ENCODE data around the gene CRISP3.
"Not testable (repeated sequence)": the region's sequence is repeated elsewhere in the genome, so short reads cannot be mapped to it uniquely, and the experiment has no call there.

Gene CRISP3, protein sequence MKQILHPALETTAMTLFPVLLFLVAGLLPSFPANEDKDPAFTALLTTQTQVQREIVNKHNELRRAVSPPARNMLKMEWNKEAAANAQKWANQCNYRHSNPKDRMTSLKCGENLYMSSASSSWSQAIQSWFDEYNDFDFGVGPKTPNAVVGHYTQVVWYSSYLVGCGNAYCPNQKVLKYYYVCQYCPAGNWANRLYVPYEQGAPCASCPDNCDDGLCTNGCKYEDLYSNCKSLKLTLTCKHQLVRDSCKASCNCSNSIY

DNA sequence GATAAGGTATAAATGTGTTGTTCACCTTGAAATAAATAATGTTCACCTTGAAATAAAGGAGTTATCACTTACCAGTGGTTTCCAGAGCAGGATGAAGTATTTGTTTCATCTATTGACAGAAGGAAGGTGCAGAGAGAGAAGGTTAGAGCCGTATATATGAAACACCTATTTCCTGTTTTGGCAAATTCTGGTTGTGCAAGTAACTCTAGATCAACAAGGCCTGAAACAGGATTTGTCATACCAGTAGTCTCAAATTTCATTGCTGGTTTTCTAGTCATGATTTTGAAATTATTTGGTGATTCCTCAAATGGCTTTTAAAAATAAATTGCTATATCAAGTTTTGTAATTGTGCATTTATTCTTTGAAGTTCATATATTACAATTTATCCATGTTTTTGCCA lies at the start of gene CRISP3:
Gene CRISP3, minus strand, starts transcription at position 130 of the 400 bp plus-strand sequence. Its CDS starts 21 bp downstream, at position 109.
- DNase-seq (ENCODE audit: low spot score) = no peak

DNA sequence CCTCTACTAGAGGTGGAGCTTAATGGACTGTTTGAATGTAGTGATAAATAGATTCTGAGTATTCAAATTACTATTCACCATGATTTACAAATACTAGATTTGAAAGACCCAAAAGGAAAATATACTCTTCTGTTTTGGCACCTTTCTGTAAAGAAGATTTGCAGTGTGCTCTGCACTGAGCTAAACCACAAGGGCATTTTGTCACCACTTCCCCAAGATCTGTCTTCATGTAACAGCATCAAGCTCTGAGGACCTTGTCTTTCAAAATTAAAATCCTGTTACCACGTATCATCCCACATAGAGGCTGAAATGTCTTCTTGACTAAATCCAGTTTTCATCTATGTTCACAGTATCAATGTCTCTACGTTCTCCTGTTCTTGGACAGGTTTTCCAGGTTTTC lies 46.2 kb upstream of the CRISP3 start:
- no peak for DNase-seq (ENCODE audit: low spot score)

DNA sequence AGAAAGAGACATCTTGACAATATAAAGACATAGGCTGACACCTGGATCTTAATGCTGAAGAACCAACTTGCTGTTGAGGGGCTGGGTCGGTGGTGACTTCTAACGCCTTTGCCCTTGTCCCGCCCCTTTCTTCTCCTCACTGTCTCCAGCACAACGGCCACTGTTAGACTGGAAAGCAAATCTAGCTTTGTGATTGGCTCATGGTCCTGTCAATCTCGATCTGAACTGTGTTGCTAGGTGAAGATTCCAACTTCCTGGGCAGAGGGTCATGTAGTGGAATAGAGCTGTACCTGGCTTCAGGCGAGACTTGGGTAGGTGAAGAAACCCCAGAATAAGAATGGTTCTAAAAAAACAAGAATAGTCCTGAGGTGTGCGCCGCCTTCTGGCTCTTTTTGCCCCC lies 43.0 kb upstream of the CRISP3 start, which contains the start of gene PGK2:
Gene PGK2, minus strand, starts transcription at position 110 of the 400 bp plus-strand sequence. Its CDS starts 98 bp downstream, at position 12.
- DNase-seq (ENCODE audit: low spot score) = no peak

DNA sequence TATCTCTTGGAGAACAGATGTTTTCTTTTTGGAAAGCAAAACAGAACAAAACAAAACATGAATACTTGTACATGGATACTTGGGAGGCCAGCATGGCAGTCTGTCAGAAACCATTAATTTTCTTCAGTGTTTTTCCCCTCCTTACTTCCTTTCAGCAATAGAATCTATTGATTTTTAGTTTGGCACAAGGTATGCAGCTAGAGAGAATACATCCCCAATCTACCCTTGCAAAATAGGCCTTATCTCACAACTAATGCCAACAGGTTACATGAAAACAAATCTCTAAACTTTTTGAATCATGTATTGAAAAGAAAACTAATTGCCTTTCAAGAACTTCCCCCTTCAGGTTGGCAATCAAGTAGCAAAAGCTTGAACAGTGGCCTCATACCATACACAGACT lies 40.1 kb upstream of the CRISP3 start:
- DNase-seq (ENCODE audit: low spot score) = no peak

DNA sequence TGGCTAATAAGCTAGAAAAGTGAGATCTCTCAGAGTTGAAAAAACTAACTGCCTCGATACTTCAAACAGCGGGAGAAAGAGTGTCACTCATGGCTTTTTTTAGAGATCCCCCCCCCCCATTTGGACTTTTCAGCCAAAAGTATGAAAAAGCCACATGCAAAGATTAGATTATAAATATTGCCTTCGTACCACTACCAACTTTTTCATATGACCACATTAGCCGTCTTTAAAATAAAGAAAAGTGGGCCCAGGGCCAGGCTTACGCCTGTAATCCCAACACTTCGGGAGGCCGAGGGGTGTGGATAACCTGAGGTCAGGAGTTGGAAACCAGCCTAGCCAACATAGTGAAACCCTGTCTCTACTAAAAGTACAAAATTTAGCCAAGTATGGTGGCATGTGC lies 38.5 kb upstream of the CRISP3 start:
- peak; percentile 76 for DNase-seq (ENCODE audit: low spot score)

DNA sequence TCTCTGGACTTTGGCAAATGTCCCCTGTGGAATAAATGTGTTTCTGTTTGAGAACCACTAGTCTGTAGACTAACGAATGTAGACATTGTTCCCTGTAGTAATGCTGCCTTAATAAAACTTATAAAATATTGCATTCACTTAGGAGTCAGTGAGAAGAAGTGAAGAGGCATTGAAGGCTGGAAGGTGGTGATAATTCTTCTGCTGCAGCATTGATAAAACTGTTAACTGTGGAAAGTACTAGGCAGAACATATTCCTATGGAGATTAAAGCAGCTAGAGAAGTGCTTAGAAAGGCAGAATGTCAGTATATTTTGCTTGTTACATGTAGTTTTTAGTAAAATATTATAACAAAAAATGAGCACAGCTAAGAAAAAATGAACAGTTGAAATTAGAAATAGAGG lies 38.1 kb upstream of the CRISP3 start:
- DNase-seq (ENCODE audit: low spot score) = peak; percentile 90

DNA sequence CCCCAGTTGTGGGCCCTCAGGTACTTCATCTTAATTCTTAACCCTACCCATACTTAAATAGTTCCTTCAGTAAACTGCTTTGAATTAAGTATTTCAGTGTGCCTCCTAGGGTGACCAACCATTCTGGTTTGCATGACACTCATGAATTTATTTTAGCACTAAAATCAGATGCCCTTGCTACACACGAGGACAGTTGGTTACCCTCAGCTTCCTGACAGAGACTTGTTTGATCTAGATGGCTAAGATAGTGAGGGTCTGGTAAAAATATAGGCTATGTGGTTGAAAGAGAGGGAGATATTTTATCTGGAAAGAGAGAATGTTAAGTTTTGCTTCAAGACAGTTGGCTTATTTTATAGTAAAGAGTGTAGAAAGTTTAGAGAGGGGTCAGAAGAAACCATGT lies 32.3 kb upstream of the CRISP3 start:
- no peak for DNase-seq (ENCODE audit: low spot score)

DNA sequence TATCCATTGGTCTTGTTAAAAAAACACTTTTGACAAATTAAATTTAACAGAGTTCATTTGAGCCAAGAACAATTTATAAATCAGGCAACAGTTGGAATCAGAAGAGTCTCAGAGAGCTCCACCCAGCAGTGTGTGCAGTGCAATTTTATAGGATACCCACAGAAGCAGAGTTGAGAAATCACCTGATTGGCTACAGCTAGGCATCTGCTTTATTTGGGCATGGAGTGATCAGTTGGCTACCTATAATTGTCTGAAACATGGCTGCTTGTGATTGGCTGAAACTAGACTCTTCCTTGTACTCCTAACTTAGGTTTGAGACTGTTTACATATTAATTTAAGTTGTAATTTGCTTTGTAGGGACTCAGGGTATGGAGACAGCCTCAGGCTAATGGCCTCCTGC lies 30.9 kb upstream of the CRISP3 start:
- DNase-seq (ENCODE audit: low spot score) = no peak

DNA sequence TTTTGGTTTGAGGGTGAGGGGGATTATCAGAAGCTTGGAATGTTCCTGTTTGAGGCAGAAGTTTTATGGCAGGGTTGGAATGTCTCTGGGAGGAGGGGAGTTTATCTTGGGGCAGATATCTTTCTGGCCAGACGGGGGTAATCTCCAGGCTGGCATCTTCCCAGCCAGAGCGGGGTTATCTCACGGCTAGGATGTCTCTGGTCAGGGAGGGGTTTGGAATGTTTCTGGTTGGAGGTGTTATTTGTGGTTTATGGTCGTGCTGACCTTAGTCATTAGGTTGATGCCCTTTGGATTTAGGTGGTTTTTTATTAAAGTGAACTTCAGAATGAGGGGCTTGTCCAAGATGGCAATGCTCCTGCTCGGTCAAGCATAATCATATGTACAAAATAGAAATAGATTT lies 28.1 kb upstream of the CRISP3 start:
- no peak for DNase-seq (ENCODE audit: low spot score)

DNA sequence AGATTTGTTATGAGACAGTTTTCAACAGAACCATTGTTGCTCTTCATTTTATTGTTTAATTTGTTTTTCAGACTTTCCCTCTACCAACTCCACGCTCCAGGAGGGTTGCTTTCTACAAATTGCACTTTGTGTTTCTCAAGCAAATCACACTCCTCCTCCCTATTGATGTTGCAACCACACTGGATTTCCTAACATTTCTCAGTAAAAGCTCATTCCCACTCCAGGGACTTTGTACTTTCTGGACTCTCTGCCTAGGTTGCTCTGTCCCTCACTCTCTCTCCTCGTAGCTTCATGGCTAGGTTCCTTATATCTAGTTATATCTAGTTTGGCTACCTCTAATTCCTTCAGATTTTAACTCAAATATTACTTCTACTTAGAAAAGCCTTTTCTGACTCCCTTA lies 22.6 kb upstream of the CRISP3 start:
- no peak for DNase-seq (ENCODE audit: low spot score)

DNA sequence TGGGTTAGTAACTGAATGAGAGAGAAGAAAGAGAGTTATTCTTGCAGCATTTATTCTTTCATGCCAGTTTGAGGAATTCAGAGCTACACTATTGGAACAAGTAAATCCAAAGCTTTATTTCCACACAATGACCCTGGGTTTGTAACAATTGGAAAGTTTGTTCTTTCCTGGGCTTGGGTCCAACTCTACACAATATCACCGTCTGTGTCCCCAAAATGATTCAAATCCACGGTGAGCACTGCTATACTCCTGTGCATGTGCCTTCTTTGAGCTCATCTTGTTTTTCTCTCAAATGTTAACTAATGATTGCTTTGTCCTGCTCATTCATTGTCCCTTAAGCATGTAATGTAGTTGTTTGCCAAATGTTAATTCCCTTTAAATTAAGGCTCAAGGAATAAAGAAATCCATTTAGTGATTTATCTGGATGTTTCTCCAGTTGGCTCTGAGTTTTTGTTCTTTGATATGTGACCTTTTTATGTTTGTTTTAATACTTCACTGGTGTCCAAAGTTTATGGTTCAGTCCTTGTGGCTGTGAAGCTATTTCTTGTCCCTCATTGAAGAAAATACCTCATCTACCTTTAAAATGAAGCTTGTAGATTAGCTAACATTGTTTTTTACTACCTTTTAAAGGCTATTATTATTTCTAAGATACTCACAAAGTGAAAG lies 20.5 kb upstream of the CRISP3 start:
- no peak for DNase-seq (ENCODE audit: low spot score)

DNA sequence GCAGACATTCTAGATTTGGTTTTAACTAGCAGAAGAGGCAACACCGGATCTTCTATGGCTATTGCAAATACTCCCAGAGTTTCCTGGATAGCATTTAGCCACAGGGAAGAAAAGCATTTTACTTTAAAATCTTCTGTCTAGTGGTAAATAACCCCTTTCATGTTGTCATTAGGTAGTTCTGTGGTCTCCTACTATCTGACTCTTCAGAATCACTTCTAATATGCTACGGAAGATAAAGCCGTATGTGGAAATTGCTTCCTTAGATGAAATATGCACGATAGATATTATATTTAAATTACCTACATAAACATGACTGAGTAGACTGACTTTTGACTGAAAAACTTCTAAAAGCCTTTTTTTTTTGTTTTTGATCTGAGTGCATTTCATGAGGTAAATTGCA lies 759 bp downstream of the CRISP3 start:
- DNase-seq (ENCODE audit: low spot score) = peak; percentile 40

DNA sequence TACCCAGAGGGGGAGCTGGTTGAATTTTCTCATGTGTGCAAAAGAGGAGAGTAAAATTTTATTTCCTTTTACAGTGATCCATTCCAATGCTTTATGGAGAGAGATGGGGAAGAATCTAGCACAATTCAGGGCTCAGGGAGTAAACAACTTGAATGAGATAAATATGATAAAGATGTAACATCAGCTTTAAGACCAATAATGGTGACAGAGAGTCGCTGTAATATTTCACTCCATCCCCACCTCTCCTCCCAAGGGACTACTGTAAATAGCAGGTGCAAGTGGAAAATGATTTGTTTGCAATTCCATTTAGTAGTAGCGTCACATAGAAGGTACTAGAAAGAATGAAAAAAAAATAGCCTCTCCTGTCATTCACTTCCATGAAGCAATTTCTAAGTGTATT lies 4.8 kb downstream of the CRISP3 start:
- DNase-seq (ENCODE audit: low spot score) = no peak

DNA sequence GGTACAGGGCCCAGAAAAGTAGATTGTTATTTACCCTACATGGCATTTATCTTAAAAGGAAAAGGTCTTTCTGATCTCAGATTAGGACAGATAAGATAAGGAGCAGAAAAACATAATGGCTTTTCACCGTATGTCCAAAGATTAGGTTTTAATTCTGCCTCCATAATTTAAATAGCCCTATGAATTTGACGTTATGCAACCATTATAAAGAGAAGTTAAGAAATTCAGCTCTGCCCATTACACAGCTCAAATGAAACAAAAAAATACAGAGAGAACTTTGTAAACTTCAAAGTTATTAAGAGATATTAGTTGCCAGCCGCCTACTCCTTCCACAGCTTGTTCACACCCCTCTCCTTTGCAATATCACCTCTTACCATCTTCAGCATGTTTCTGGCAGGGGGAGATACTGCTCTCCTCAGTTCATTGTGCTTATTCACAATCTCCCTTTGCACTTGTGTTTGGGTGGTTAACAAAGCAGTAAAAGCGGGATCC lies 8.1 kb downstream of the CRISP3 start:
- DNase-seq (ENCODE audit: low spot score) = peak; percentile 80

DNA sequence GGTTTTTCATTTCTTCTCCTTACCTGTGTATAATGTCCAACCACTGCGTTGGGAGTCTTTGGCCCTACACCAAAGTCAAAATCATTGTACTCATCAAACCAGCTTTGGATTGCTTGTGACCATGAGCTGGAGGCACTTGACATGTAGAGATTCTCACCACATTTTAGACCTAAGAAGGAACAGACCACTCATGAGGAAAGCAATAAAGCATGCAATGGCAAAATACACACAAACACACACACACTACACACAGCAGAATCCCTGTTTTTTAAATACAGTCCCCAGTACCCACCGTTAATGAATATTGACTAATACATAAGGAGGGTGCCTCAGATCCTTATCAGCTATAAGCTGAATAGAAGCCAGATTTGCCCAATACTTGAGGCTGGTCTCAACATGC lies 10.5 kb downstream of the CRISP3 start:
- no peak for DNase-seq (ENCODE audit: low spot score)

DNA sequence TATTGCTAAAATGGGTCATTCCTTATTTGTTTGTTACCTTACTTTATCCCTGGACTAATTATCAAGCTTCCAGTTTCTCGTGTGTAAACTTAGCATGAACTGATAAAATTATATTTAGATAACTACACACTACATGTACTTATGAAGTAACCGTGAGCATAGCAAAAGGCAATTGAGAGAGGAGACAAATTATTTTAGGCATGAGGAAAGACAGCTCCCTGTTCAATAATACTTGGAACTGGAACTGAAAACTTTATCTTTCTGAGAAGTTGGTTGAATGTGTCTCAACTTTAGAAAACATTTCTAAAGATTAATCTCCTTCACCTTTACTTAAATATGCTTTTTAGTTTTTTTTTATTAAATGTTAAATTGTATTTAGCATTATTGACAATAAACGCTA lies 11.4 kb downstream of the CRISP3 start:
- peak; percentile 62 for DNase-seq (ENCODE audit: low spot score)

DNA sequence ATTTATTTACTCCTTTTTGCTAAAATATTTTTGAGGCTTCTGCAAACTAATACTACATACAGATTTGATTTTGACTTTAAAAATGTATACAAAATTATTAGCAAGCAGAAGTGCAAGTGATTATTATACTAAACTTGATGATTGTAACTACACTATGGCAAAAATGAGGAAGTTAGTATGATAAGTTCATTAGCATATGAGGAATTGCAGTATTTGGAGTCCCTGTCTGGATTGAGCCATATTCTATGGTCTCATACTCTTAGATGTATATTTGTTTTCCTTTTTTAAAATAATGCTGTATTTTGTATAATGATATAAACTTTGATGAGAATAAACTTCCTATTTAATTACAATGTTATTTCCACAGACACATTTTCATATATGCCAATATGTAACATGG lies 13.9 kb downstream of the CRISP3 start:
- DNase-seq (ENCODE audit: low spot score) = no peak

DNA sequence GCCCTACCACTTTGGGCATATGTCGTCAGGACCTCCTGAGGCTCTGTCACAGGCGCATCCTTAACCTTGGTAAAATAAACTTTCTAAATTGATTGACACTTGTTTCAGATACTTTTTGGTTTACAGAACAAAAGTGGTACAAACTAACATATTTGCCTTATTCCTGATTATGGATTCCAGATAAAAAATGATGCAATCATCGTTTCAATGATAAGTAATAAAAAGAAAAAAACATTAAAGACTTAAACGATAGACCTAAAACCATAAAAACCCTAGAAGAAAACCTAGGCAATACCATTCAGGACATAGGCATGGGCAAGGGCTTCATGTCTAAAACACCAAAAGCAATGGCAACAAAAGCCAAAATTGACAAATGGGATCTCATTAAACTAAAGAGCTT lies 20.3 kb downstream of the CRISP3 start:
- DNase-seq (ENCODE audit: low spot score) = not testable (repeated sequence)

DNA sequence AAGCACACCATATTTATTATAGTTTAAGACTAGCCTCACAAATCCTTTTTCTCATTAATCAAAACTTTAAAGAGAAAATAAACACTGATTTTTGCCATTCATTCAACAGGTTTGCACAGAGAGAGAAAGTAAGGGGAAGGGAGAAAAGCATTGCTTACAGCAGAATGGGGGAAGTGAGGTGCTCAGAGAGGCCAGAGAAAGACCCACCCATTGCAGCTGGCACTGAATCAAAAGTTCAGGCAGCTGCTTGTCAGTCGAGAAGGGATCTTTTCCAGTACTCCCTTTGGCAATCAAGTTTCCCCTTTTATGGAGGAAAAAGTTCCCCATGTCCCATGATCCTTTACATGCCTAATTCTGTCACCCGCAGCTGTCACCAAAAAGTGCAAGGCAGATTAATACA lies 22.9 kb downstream of the CRISP3 start:
- DNase-seq (ENCODE audit: low spot score) = peak; percentile 58

DNA sequence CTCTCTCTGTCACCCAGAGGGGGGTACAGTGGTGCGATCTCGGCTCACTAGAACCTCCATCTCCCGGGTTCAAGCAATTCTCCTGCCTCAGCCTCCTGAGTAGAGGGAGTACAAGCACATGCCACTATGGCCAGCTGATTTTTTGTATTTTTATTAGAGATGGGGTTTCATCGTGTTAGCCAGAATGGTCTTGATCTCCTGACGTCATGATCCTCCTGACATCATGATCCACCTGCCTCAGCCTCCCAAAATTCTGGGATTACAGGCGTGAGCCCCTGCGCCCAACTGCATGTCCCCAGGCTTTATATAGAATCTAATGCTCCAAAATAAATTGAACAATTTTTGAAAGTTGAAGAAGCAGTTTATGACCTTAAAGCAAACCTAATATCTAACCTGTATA lies 23.8 kb downstream of the CRISP3 start:
- DNase-seq (ENCODE audit: low spot score) = no peak

DNA sequence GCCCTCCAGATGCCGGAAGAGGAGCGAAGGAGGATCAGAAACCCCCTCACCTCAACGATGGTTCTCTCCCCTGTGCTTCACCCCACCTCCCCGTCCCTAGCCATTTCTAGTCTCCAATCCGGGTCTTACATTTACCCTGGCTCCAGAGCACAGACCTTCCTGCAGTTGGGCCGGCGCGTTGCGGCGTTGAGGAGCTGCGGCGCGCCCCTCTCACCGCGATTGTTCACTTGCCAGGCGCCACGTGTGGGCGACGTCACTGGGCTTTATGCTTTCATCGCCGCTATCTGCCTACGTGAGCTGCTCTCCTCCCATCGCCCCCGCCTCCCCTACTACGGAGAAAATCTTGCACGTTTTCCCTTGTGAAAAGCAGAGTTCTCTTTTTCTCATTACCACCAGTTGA lies 30.8 kb downstream of the CRISP3 start, which contains the start of gene CRISP2:
Gene CRISP2, minus strand, starts transcription at position 198 of the 400 bp plus-strand sequence. CDS start 4,347 bp downstream, outside the sequence.
- DNase-seq (ENCODE audit: low spot score) = no peak

DNA sequence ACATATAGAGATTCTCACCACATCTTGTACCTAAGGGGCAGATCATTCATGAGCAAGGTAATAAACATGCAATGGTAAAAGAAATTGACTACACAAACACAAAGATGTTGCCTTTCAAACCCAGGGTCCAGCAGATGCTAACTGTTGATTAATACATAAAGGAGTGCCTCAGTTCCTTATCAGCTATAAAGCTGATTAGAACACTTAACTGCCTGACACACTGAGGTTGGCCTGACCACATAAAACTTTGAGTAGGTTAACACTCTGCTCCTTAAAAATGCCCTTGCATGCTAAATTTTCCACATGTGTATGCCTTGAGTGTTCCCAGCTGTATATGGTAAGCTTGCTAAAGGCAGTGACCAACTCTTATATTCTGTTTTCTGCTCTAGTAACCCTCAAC lies 45.7 kb downstream of the CRISP3 start:
- peak; percentile 10 for DNase-seq (ENCODE audit: low spot score)

DNA sequence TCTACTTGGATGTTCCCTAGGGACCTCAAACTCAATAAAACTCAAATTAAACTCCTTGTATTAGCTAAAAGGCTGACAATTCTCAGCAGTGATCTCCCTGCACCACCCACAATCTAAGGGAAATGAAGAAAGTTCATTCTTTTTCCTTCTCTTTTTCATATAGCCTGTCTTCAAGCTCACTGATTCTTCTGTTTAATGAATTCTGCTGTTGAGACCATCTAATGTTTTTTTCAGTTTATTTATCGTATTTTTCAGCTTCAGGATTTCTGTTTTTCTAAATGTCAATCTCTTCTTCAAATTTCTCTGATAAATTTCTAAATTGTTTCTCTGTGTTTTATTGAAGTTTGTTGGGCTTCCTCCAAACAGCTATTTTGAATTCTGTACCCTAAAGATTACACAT lies 50.7 kb downstream of the CRISP3 start:
- no peak for DNase-seq (ENCODE audit: low spot score)

DNA sequence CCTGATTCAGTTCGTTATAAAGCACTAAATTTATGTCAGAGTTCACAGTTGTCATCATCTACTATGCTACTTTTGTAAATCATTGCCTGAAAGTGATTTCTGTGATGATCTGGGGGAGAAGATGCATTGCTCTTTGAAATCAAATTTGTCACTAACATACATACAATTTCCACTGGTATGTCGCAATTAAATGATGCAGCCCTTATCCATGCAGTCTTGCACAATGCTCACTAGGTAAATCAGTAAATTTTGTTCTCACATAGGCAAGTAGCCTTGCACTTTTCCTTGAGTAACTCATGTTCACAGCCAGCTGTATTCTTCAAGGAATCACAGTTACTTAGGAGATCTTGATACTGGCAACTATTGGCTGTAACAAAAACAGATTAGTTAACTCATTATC lies 51.7 kb downstream of the CRISP3 start:
- no peak for DNase-seq (ENCODE audit: low spot score)

Measured in hematopoietic multipotent progenitor cell treated with erythropoietin and hydrocortisone succinate and interleukin-3 and kit ligand, for 15 days (in vitro differentiated cells).